GM12891 (cell line): Measurements from ENCODE around the gene SLC4A1AP.
"Not testable (repeated sequence)": the region's sequence is repeated elsewhere in the genome, so short reads cannot be mapped to it uniquely, and the experiment has no call there.

Source experiments
- DNase-seq: peaks from one replicate; pipeline ENCODE4 v3.0.0; 2011; ENCODE audit warnings: low spot score; ENCODE audit not compliant: insufficient read length
- FAIRE-seq: peaks from 2 replicates; lab custom pipeline; 2011; peaks lifted over from hg19 to GRCh38; lab: Jason Lieb, UNC
- PAX5 ChIP-seq: IDR thresholded peaks from 2 replicates; pipeline ENCODE4 v1.6.1; 2011; ENCODE audit warnings: low read length, moderate library complexity, mild to moderate bottlenecking; ENCODE audit not compliant: insufficient read depth, severe bottlenecking
- POLR2A ChIP-seq: IDR thresholded peaks from 2 replicates; pipeline ENCODE4 v1.6.1; 2011; ENCODE audit warnings: low read depth, low read length, control low read depth
- POLR2AphosphoS5 ChIP-seq: IDR thresholded peaks from 2 replicates; pipeline ENCODE4 v1.6.1; 2011; ENCODE audit warnings: low read depth, low read length, control low read depth
- POU2F2 ChIP-seq: IDR thresholded peaks from 2 replicates; pipeline ENCODE4 v1.6.1; 2011; ENCODE audit warnings: low read depth, mild to moderate bottlenecking, control low read depth, low read length, moderate library complexity
- SPI1 ChIP-seq: IDR thresholded peaks from 2 replicates; pipeline ENCODE4 v1.6.1; 2011; ENCODE audit warnings: low read depth, low read length, control low read depth
- TAF1 ChIP-seq: IDR thresholded peaks from 2 replicates; pipeline ENCODE4 v1.6.1; 2011; ENCODE audit warnings: low read depth, low read length, control low read depth

Gene SLC4A1AP

DNA sequence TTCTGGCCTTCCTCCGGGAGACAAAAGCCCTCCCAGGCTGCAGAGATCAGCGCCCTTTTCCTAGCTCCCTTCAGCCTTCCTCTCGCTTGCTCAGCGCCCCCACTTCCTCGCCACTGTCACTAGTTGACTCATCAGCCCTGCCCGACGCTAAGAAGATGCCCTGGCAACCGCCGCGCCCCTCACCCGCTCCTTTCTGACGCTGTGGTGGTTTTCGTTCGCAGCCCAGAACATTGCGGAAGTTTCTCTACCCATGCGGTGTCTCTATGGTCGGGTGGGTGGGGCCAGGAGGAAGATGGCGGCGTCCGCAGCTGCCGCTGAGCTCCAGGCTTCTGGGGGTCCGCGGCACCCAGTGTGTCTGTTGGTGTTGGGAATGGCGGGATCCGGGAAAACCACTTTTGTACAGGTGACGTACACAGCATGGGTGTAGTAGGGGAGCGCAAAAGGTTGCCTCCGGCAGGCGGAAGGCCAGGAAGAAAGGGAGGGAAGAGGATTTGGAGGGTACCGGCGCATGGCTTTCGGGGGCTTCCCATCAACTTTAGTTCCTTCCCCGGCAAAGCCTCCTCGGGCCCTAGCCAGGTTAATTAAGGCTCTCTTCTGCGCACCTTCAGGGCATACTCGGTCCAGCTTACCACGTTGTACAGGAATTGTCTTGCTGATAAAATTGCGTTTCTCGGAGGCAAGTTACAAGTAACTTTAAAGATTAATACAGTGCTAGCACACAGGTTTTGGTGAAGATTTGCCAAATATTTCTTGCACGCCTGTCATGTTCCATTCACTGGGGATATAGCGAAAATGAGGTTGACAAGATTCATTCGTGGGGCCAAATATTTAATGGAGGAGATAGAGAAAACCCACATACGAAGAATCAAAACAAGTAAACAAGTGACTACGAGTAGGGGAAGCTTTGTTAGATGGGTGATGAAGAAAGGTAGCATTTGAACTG, 34.7 kb upstream of the SLC4A1AP start, which contains the start of the genes CCDC121 and GPN1:
Gene CCDC121 (minus strand): TSS at position 246 of the 943 bp plus-strand sequence. CDS start 1,213 bp downstream, outside the sequence.
Gene GPN1 (plus strand): TSS at position 284 of the 943 bp plus-strand sequence. CDS start 9 bp downstream, at position 293.
- DNase-seq (peak; percentile 69), FAIRE-seq (peak; percentile 92)
- TF ChIP-seq PAX5 = peak; percentile 46
- peak; percentile 72 for TF ChIP-seq SPI1
- peak; percentile 98 for TF ChIP-seq POLR2A
- peak; percentile 94 for TF ChIP-seq POLR2AphosphoS5
- peak; percentile 99 for TF ChIP-seq TAF1
- peak; percentile 83 for TF ChIP-seq POU2F2

DNA sequence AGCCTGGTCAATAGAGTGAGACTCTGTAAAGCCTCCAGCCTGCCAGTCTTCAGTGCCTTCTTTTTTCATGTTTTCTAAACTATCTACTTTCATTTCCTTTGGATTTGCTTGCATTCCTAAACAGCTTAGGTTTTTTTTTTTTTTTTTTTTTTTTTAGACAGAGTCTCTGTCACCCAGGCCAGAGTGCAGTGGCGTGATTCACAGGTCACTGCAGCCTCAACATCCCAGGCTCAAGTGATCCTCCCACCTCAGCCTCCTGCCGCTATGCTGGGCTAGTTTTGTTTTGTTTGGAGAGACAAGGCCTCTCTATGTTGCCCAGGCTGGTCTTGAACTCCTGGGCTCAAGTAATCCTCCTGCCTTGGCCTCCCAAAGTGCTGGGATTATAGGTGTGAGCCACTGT, 33.4 kb upstream of the SLC4A1AP start:
- DNase-seq, FAIRE-seq: not testable (repeated sequence)

GRCh38 chr2:27634291-27634690, 29.4 kb upstream of the SLC4A1AP start:
- FAIRE-seq (no peak), DNase-seq (no peak)
- TF ChIP-seq POLR2A (no peak), PAX5 (no peak), POU2F2 (no peak), POLR2AphosphoS5 (no peak), SPI1 (no peak), TAF1 (no peak)

DNA sequence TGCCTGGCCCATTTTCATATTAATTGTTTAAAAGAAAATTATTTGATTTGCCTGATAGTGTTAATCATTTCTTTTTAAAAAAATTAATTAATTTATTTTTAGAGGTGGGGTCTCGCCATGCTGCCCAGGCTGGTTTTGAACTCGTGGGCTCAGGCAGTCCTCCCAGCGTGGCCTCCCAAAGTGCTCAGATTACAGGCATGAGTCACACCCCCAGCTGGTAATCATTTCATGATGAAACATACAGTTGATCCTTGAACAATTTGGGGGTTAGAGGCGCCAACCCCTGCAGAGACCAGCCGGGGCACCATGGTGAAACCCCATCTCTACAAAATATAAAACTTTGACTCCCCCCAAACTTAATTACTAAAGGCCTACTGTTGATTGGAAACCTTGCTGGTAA, 26.9 kb upstream of the SLC4A1AP start:
- FAIRE-seq = no peak
- no peak for TF ChIP-seq PAX5
- TF ChIP-seq POLR2A = no peak
- TF ChIP-seq SPI1 = no peak
- no peak for TF ChIP-seq POU2F2
- TF ChIP-seq POLR2AphosphoS5 = no peak
- no peak for TF ChIP-seq TAF1
- no peak for DNase-seq

- DNase-seq (no peak), FAIRE-seq (no peak)
- no peak for TF ChIP-seq POLR2A
- no peak for TF ChIP-seq PAX5
- TF ChIP-seq TAF1 = no peak
- TF ChIP-seq POU2F2 = no peak
- TF ChIP-seq POLR2AphosphoS5 = no peak
- TF ChIP-seq SPI1 = no peak
Measured at GRCh38 chr2:27638037-27638637, 25.6 kb upstream of the SLC4A1AP start.

GRCh38 chr2:27638709-27639108, 25.0 kb upstream of the SLC4A1AP start:
- FAIRE-seq (no peak), DNase-seq (no peak)
- TF ChIP-seq SPI1 (no peak), POLR2AphosphoS5 (no peak), TAF1 (no peak), POU2F2 (no peak), POLR2A (no peak), PAX5 (no peak)

DNA sequence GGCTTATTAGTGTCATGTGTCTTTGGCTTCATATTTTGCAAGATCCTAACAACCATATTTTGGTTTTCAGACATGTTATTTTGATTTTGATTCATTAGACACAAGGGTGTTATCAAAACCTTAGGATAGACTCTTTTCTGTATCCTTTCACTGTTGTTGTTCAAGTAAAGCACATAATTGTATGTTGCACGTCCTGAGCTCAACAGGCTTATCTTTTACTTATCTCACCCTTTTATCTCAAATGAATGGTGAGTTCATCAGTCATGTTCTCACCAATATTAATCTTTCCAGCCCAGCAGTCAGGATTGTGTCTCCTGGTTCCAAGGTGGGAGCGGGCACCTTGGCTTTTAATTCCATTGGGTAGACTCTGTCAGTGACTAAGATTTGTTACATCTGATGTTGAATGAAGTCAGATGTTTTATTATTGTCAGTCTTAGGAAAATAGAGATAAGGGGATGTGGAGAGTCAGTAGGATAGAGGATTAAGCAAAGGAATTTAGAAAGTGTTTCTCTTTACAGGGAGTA, 22.9 kb upstream of the SLC4A1AP start:
- TF ChIP-seq PAX5 = no peak
- FAIRE-seq = no peak
- no peak for DNase-seq

DNA sequence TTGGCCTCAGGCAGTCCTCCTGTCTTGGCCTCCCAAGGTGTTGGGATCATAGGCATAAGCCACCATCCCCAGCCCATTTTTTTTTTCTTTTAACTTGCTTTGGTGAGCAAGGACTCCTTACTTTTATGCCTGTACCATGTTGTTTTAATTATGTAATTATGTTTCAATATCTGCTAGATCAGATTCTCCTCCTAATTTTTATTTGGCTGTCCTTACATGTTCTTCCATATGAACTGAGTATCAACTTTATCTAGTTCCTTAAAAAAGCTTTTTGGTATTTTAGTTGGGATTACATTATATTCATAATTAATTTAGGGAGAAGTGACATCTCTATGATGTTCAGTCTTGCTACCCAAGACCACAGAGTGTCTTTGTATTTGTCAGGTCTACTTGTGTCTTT, 18.5 kb upstream of the SLC4A1AP start:
- TF ChIP-seq SPI1 = no peak
- TF ChIP-seq PAX5 = no peak
- TF ChIP-seq POU2F2 = no peak
- no peak for TF ChIP-seq POLR2AphosphoS5
- no peak for TF ChIP-seq TAF1
- DNase-seq (no peak), FAIRE-seq (no peak)

DNA sequence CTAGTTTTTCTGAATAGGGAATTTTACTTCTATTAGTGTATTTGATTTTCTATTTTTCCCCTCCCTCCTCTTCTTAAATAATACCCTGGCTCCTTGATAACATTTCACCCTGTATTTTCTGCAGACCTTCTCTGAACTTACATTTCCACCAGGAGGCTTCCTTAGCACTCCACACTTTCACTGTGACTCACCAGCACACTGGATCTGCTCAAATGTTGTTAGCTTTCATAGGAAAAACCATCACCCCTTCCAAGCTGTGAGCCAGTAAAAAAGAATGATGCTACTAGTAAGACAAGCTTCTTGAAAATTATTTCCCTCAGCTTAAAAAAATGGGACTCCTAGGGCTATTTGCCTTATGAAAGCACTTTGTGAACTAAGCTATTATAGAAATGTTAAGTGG, 16.4 kb upstream of the SLC4A1AP start:
- no peak for DNase-seq
- no peak for FAIRE-seq
- TF ChIP-seq SPI1 (no peak), TAF1 (no peak), POU2F2 (no peak), POLR2AphosphoS5 (no peak), PAX5 (no peak), POLR2A (no peak)
